Natural killer cell treated with Interleukin-12 subunit alpha and Interleukin-12 subunit beta and Interleukin-15 and Interleukin-18, amount 100 ng/mL, for 72 hours (primary cell): ENCODE results near the gene MNX1. TPM values are rescaled to one million over a fixed set of nuclear protein-coding genes. Genes with fewer than 3 reads are reported as not detected.

ENCODE experiments used
- ATAC-seq, 2 donors: fragments of 150-1000 bp; cut with Tn5 transposase in 1 of 2; sonication (Bioruptor Pico), chemical (Tn5 transposase) in 1 of 2; 2 replicates each; pipeline ENCODE4 v1.10.0; 2021
- DNase-seq: peaks from one replicate; pipeline ENCODE4 v3.0.0; 2022; ENCODE audit warnings: low spot score
- H3K27ac Mint-ChIP-seq, 2 donors: 1 replicate in 1 of 2; 2 replicates in 1 of 2; pipeline ENCODE4 v1.8.0; 2022; ENCODE audit warnings: mixed read lengths in 2 of 2, mild to moderate bottlenecking in 1 of 2, moderate library complexity in 1 of 2
- H3K27me3 Mint-ChIP-seq, 2 donors: 1 replicate in 1 of 2; 2 replicates in 1 of 2; pipeline ENCODE4 v1.8.0; 2022; ENCODE audit warnings: mixed read lengths in 2 of 2
- H3K36me3 Mint-ChIP-seq: one replicate; pipeline ENCODE4 v1.8.0; 2022; ENCODE audit warnings: mixed read lengths
- H3K4me1 Mint-ChIP-seq, 2 donors: 1 replicate in 1 of 2; 2 replicates in 1 of 2; pipeline ENCODE4 v1.8.0; 2022; ENCODE audit warnings: low read depth in 2 of 2, mixed read lengths in 2 of 2, mild to moderate bottlenecking in 1 of 2
- H3K4me3 Mint-ChIP-seq: one replicate; pipeline ENCODE4 v1.8.0; 2022; ENCODE audit warnings: mixed read lengths
- H3K9me3 Mint-ChIP-seq: 2 replicates; pipeline ENCODE4 v1.8.0; 2022; ENCODE audit warnings: mixed read lengths
- total RNA-seq, 2 donors: library from RNA; stranded (reverse); gene quantifications; one replicate each; pipeline ENCODE4 v1.2.3, GENCODE V29; 2022

The MNX1 gene
- total RNA-seq, 2 donors from 2014 or later: not detected

- DNase-seq (no peak), ATAC-seq (no peak)
- H3K4me1 Mint-ChIP-seq: no peaks in the 10 kb centered on the region
- no peak overlapping the region for H3K27ac Mint-ChIP-seq
- no peak overlapping the region for H3K4me3 Mint-ChIP-seq
- H3K36me3 Mint-ChIP-seq: no peaks in the 10 kb centered on the region
- peaks cover 13 to 16% of the 10 kb centered on the region in 2 donors for H3K27me3 Mint-ChIP-seq
- peaks cover 2% of the 10 kb centered on the region for H3K9me3 Mint-ChIP-seq
Measured at GRCh38 chr7:157041514-157042277, 31.2 kb upstream of the MNX1 start.

- Mint-ChIP-seq H3K36me3 (no peaks in the 10 kb centered on the region), H3K4me3 (no peak overlapping the region), H3K9me3 (peaks cover 6% of the 10 kb centered on the region), H3K27me3 (peaks cover 20 to 22% of the 10 kb centered on the region in 2 donors), H3K27ac (no peak overlapping the region), H3K4me1 (no peaks in the 10 kb centered on the region)
- ATAC-seq (no peak), DNase-seq (no peak)
Measured at GRCh38 chr7:157041004-157041403, 30.5 kb upstream of the MNX1 start.

DNA sequence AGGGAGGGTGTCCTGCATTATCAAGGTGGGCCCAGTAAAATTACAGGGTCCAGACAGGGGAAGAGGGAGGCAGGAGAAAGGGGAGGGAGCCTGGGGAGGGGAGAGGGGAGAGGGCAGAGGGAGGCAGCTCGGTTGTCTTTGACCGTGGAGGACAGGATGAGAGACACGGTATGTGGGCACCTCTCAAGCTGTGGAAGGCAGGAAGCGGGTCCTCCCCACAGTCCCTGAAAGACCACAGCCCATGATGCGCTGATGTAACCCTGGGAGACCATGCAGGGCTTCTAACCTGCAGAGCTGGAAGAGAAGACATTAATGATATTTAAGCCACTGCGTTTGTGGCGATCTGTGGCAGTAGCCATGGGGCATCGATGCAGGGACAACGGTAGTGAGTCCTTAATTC is 27.2 kb upstream of the MNX1 start:
- Mint-ChIP-seq H3K4me1 (no peaks in the 10 kb centered on the region), H3K27ac (no peak overlapping the region), H3K9me3 (peaks cover 6% of the 10 kb centered on the region), H3K27me3 (peaks cover 23 to 26% of the 10 kb centered on the region in 2 donors), H3K36me3 (no peaks in the 10 kb centered on the region), H3K4me3 (no peak overlapping the region)
- ATAC-seq (no peak), DNase-seq (no peak)

- H3K27ac Mint-ChIP-seq: no peak overlapping the region
- no peaks in the 10 kb centered on the region for H3K4me1 Mint-ChIP-seq
- no peak overlapping the region for H3K4me3 Mint-ChIP-seq
- H3K27me3 Mint-ChIP-seq: peaks cover 26% of the 10 kb centered on the region in 2 donors
- ATAC-seq: no peak
- H3K36me3 Mint-ChIP-seq: no peaks in the 10 kb centered on the region
- peaks cover 6% of the 10 kb centered on the region for H3K9me3 Mint-ChIP-seq
- DNase-seq: no peak
Measured at GRCh38 chr7:157037028-157037427, 26.6 kb upstream of the MNX1 start.

GRCh38 chr7:157035979-157036378 is 25.5 kb upstream of the MNX1 start:
- no peaks in the 10 kb centered on the region for H3K36me3 Mint-ChIP-seq
- H3K27ac Mint-ChIP-seq: no peak overlapping the region
- peaks cover 6% of the 10 kb centered on the region for H3K9me3 Mint-ChIP-seq
- H3K4me3 Mint-ChIP-seq: no peak overlapping the region
- no peaks in the 10 kb centered on the region for H3K4me1 Mint-ChIP-seq
- H3K27me3 Mint-ChIP-seq: peaks cover 25 to 27% of the 10 kb centered on the region in 2 donors
- no peak for DNase-seq
- ATAC-seq: no peak

DNA sequence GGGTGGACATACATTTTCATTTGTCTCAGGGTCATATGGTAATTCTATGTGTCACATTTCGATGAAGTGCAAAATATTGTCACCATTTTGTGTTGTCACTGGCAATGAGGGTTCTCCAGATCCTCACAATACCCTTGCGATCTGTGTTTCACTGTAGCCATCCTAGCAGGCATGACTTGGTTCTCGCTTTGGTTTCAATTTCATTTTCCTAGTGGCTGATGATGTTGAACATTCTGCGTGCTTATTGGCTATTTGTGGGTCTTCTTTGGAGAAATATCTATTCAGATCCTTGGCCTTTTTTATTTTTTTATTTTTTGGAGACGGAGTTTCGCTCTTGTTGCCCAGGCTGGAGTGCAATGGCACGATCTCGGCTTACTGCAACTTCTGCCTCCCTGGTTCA is 24.8 kb upstream of the MNX1 start:
- Mint-ChIP-seq H3K27me3 (peaks cover 25 to 27% of the 10 kb centered on the region in 2 donors), H3K9me3 (peaks cover 6% of the 10 kb centered on the region)

GRCh38 chr7:157033483-157034473 is 23.3 kb upstream of the MNX1 start:
- Mint-ChIP-seq H3K9me3 (peaks cover 6% of the 10 kb centered on the region), H3K36me3 (no peaks in the 10 kb centered on the region), H3K27ac (no peak overlapping the region), H3K4me3 (no peak overlapping the region), H3K27me3 (peaks cover 33% of the 10 kb centered on the region in 2 donors), H3K4me1 (no peaks in the 10 kb centered on the region)
- peak in 1 of 2 donors; percentile 44 for ATAC-seq
- no peak for DNase-seq

More for the DNA sequence above, 24.8 kb upstream of the MNX1 start:
- H3K36me3 Mint-ChIP-seq: no peaks in the 10 kb centered on the region
- no peak overlapping the region for H3K4me3 Mint-ChIP-seq
- DNase-seq (no peak), ATAC-seq (no peak)
- no peaks in the 10 kb centered on the region for H3K4me1 Mint-ChIP-seq
- no peak overlapping the region for H3K27ac Mint-ChIP-seq

DNA sequence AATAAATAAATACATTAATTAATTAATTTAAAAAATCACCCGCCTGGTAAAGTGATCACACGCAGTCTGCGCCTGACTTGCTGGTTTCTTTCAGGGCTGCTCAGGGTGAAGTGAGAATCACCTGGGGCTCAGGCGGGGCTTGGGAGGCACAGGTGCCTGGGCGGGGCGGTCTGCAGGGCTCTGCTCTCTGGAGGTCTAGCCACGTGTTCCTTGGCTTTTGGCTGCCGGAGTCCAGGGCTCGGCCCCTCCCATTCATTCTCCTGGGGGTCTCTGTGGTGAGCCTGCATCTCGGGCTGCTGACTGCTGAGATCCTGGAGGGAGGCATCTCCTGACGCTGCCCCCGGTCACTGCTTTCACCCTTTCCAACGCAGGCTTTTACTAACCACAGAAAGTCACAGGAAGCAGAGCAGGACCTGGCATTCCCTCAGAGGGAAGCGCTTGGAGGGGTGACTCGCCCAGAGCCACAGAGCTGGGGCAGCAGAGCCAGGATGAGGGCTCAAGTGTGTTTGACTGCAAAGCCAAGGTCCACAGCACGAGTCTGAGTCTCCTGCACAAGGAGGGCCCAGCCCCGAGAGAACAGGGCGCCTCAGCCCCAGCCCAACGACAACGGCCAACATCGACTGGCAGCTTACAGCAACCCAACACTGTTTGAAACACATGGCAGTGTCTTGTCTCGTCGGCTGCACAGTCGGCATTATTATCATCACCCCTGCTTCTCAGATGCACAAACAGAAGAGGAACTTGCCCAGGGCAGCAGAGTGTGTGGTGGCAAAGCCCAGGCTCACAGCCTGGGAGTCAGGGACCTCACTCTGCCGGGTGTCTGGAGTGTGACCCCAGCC is 22.4 kb upstream of the MNX1 start:
- peaks cover 6% of the 10 kb centered on the region for H3K9me3 Mint-ChIP-seq
- ATAC-seq (peak in 1 of 2 donors; percentile 48), DNase-seq (no peak)
- H3K4me1 Mint-ChIP-seq: no peaks in the 10 kb centered on the region
- peaks cover 38 to 41% of the 10 kb centered on the region in 2 donors for H3K27me3 Mint-ChIP-seq
- no peaks in the 10 kb centered on the region for H3K36me3 Mint-ChIP-seq
- H3K27ac Mint-ChIP-seq: no peak overlapping the region
- H3K4me3 Mint-ChIP-seq: no peak overlapping the region

- Mint-ChIP-seq H3K27ac (no peak overlapping the region), H3K4me3 (no peak overlapping the region), H3K4me1 (no peaks in the 10 kb centered on the region), H3K9me3 (peaks cover 6% of the 10 kb centered on the region), H3K36me3 (no peaks in the 10 kb centered on the region), H3K27me3 (peaks cover 41 to 46% of the 10 kb centered on the region in 2 donors)
- ATAC-seq (no peak), DNase-seq (no peak)
Measured at GRCh38 chr7:157032128-157032527, 21.7 kb upstream of the MNX1 start.

DNA sequence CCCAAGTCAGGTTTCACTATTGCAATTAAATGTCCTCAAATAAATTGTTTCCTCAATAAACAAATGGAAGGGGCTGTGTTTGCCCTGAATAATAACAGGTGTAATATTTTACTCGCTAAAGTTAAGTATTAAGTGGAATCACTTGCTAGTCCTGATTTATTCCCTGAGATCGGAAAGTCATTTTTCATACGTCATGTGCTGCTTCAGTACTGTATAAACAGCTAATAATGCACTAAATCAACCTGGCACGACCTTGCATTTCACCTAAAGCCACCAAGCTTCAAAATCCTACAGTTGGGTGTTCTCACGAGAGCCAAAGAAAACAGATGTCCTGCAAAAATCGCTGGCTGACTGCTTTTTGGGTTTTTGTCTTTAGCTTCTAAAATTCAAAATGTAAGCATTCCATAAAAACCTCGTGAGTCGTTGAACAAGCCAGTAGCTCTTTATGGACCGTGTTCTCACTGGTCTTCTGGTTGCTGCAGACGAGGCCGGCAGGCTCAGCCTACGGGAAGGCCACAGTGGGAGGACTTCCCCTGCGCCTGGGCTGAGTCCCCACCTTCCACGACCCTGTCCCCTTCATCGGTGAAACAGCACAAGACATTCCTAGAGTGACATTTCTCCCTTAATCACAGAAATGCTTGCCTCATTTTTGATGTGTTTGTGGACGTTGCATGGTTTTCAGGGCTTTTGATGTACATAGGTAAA is 17.9 kb upstream of the MNX1 start:
- DNase-seq: no peak
- no peak for ATAC-seq
- H3K36me3 Mint-ChIP-seq: no peaks in the 10 kb centered on the region
- H3K27me3 Mint-ChIP-seq: peaks cover 48 to 69% of the 10 kb centered on the region in 2 donors
- no peak overlapping the region for H3K27ac Mint-ChIP-seq
- H3K4me3 Mint-ChIP-seq: no peak overlapping the region
- H3K9me3 Mint-ChIP-seq: no peaks in the 10 kb centered on the region
- no peaks in the 10 kb centered on the region for H3K4me1 Mint-ChIP-seq

DNA sequence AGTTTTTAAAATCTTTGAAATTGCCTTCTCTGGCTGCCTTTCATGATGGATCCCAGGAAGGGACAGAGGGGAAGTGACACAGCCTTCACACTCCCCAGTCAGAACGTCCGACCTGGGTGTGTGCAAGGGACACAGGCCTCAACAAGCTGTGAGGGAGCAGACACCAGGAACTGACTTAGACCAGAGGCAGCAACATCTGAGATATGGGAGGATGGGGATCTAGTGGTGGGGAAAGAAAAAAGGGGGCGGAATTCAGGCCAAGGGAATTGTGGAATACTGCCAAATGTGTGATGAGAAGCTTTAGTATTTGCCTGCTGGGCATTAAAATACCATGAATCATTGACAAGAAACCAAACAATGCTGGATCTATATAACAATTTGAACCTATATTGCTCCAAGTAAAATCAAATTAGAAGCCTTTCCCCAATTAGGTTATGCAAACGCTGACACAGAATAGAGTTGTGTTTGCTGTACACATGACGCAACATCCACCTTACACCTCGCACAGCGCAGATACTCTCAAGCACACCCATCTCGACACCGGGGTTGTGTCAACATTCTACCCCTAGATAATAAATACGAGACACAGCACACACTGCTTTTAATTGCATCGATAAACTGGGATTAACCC is 17.2 kb upstream of the MNX1 start:
- peaks cover 0 to 3% of the 10 kb centered on the region in 2 donors for H3K4me1 Mint-ChIP-seq
- no peak overlapping the region for H3K27ac Mint-ChIP-seq
- H3K9me3 Mint-ChIP-seq: no peaks in the 10 kb centered on the region
- ATAC-seq (no peak), DNase-seq (no peak)
- H3K36me3 Mint-ChIP-seq: no peaks in the 10 kb centered on the region
- H3K4me3 Mint-ChIP-seq: no peak overlapping the region
- peaks cover 54 to 75% of the 10 kb centered on the region in 2 donors for H3K27me3 Mint-ChIP-seq

DNA sequence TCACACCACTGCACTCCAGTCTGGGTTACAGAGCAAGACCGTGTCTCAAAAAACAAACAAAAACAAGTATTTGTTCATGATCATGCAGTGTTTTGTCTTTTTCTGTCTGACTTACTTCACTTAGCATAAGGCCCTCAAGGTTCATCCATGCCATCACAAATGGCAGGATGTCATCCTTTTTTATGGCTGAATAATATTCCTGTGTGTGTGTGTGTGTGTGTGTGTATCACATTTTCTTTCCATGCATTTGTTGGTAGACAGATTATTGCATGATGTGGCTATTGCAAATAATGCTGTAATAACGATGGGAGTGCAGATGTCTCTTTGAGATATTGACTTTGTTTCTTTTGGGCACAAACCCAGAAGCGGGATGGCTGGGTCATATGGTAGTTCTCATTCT is 14.3 kb upstream of the MNX1 start:
- H3K36me3 Mint-ChIP-seq: no peaks in the 10 kb centered on the region
- no peak for DNase-seq
- no peaks in the 10 kb centered on the region for H3K9me3 Mint-ChIP-seq
- H3K27me3 Mint-ChIP-seq: peaks cover 55 to 81% of the 10 kb centered on the region in 2 donors
- H3K27ac Mint-ChIP-seq: no peak overlapping the region
- H3K4me3 Mint-ChIP-seq: no peak overlapping the region
- ATAC-seq: no peak
- peaks cover 0 to 5% of the 10 kb centered on the region in 2 donors for H3K4me1 Mint-ChIP-seq
